Upper lobe of left lung (tissue), 6 donors: ENCODE data around the gene LRRC18. TPM values are rescaled to one million over a fixed set of nuclear protein-coding genes. Genes with fewer than 3 reads are reported as not detected.

Experiments used
- ATAC-seq, 2 donors: fragments of 200-7000 bp; cut with Tn5 transposase; one replicate each; pipeline ENCODE4 v1.9.1; 2022; ENCODE audit warnings: mild to moderate bottlenecking in 2 of 2, moderate library complexity in 2 of 2; ENCODE audit not compliant: low FRiP score in 2 of 2
- DNase-seq, 2 donors: peaks; one replicate each; pipeline ENCODE4 v3.0.0-alpha.2; 2019 to 2020
- H3K27ac ChIP-seq, 4 donors: fragments of 200-600 bp; sonication (generic); one replicate each; pipeline ENCODE4 v1.5.1; 2016 to 2019
- H3K27me3 ChIP-seq, 4 donors: fragments of 200-600 bp; sonication (generic); one replicate each; pipeline ENCODE4 v1.5.1; 2017 to 2019
- H3K36me3 ChIP-seq, 4 donors: fragments of 200-600 bp; sonication (generic); one replicate each; pipeline ENCODE4 v1.5.1; 2016 to 2019
- H3K4me1 ChIP-seq, 4 donors: fragments of 200-600 bp; sonication (generic); one replicate each; pipeline ENCODE4 v1.5.1; 2018 to 2019
- H3K4me3 ChIP-seq, 4 donors: fragments of 200-600 bp; sonication (generic); one replicate each; pipeline ENCODE4 v1.5.1; 2017 to 2019; ENCODE audit warnings: mild to moderate bottlenecking in 2 of 4, moderate library complexity in 1 of 4
- H3K9me3 ChIP-seq, 4 donors: fragments of 200-600 bp; sonication (generic); one replicate each; pipeline ENCODE4 v1.5.1; 2018 to 2019
- CTCF ChIP-seq, 6 experiments: fragments of 450-650 bp in 4 of 6; fragments of 200-600 bp in 2 of 6; sonication (generic) in 2 of 6; IDR thresholded peaks; one replicate each; pipeline ENCODE4 v1.5.1; 2016 to 2019; ENCODE audit warnings: antibody characterized with exemption in 6 of 6
- EP300 ChIP-seq, 4 donors: sonication (generic); formaldehyde crosslinking; IDR thresholded peaks; one replicate each; pipeline ENCODE4 v1.5.1; 2017; ENCODE audit warnings: antibody characterized with exemption in 4 of 4, control low read depth in 2 of 4
- POLR2A ChIP-seq, 4 donors: fragments of 450-650 bp; IDR thresholded peaks; one replicate each; pipeline ENCODE4 v1.5.1; 2016 to 2017; ENCODE audit warnings: antibody characterized with exemption in 4 of 4, mild to moderate bottlenecking in 2 of 4
- POLR2AphosphoS5 ChIP-seq, 2 donors: sonication (generic); formaldehyde crosslinking; IDR thresholded peaks; one replicate each; pipeline ENCODE4 v1.5.1; 2017; ENCODE audit warnings: antibody characterized with exemption in 2 of 2
- WGBS, 2 donors: methylation state at CpG; one replicate each; pipeline ENCODE4 v1.1.5; 2017 to 2018; 5-methylcytosine and 5-hydroxymethylcytosine counted together
- total RNA-seq, 6 donors: library from RNA; depleted of rRNA in 4 of 6; stranded (reverse); fragments of >200 nt in 4 of 6; gene quantifications; one replicate each; pipeline versions ENCODE4 v1.1.0 to v1.2.1, GENCODE V29; 2016 to 2021
- donor health status: DM: no; HTN: no; CAD: no; lungs with moderate emphysema.
- donor health status: DM: no; HTN: yes; CAD: no; lungs with severe emphysema.

LRRC18 gene
- total RNA-seq, 6 donors from 2014 or later = 0.43 to 13.6 (median 2.2) TPM; not detected in 1

- Histone ChIP-seq H3K36me3 (no peaks in the 10 kb centered on the region), H3K9me3 (no peaks in the 10 kb centered on the region), H3K4me3 (no peak overlapping the region), H3K4me1 (peaks cover 0 to 7% (median 0%) of the 10 kb centered on the region in 4 donors), H3K27ac (no peak overlapping the region), H3K27me3 (no peaks in the 10 kb centered on the region)
- DNase-seq = no peak
- no peak for TF ChIP-seq POLR2AphosphoS5 (IDR thresholded peaks at IDR 0.05)
- TF ChIP-seq CTCF (IDR thresholded peaks at IDR 0.05) = no peak
- no peak for TF ChIP-seq EP300 (IDR thresholded peaks at IDR 0.05)
- no peak for TF ChIP-seq POLR2A (IDR thresholded peaks at IDR 0.05)
- ATAC-seq = no peak
- WGBS, 2 donors = 76 to 91% methylated on average over 5 of the region's 5 CpGs
These were observed 38.7 kb upstream of the LRRC18 start for GRCh38 chr10:48978318-48978717.

- ATAC-seq (no peak), DNase-seq (peak in 1 of 2 donors; percentile 33)
- TF ChIP-seq EP300 (IDR thresholded peaks at IDR 0.05) = no peak
- peak in 2 of 6 experiments; percentile 20 to 23 for TF ChIP-seq CTCF (IDR thresholded peaks at IDR 0.05)
- H3K27me3 ChIP-seq = no peaks in the 10 kb centered on the region
- H3K36me3 ChIP-seq = no peaks in the 10 kb centered on the region
- no peaks in the 10 kb centered on the region for H3K9me3 ChIP-seq
- peaks cover 0 to 2% (median 0%) of the 10 kb centered on the region in 4 donors for H3K4me1 ChIP-seq
- no peak overlapping the region for H3K4me3 ChIP-seq
- no peak overlapping the region for H3K27ac ChIP-seq
These were observed 36.6 kb upstream of the LRRC18 start for GRCh38 chr10:48976196-48976595.

- Histone ChIP-seq H3K4me3 (no peak overlapping the region), H3K27ac (no peak overlapping the region), H3K4me1 (no peaks in the 10 kb centered on the region), H3K27me3 (no peaks in the 10 kb centered on the region), H3K9me3 (no peaks in the 10 kb centered on the region), H3K36me3 (no peaks in the 10 kb centered on the region)
- ATAC-seq (no peak), DNase-seq (peak in 1 of 2 donors; percentile 52)
- 94 to 95% methylated on average over 12 of the region's 12 CpGs for WGBS, 2 donors
- TF ChIP-seq EP300 (IDR thresholded peaks at IDR 0.05) (no peak), CTCF (IDR thresholded peaks at IDR 0.05) (no peak), POLR2AphosphoS5 (IDR thresholded peaks at IDR 0.05) (no peak), POLR2A (IDR thresholded peaks at IDR 0.05) (no peak)
These were observed 35.0 kb upstream of the LRRC18 start for GRCh38 chr10:48974510-48975156.

- H3K9me3 ChIP-seq = no peaks in the 10 kb centered on the region
- H3K27ac ChIP-seq = no peak overlapping the region
- H3K36me3 ChIP-seq = no peaks in the 10 kb centered on the region
- ATAC-seq = no peak
- no peak for DNase-seq
- 84 to 87% methylated on average over 5 of the region's 5 CpGs for WGBS, 2 donors
- no peaks in the 10 kb centered on the region for H3K27me3 ChIP-seq
- no peak for TF ChIP-seq EP300 (IDR thresholded peaks at IDR 0.05)
- no peak for TF ChIP-seq POLR2AphosphoS5 (IDR thresholded peaks at IDR 0.05)
- TF ChIP-seq CTCF (IDR thresholded peaks at IDR 0.05) = no peak
- no peaks in the 10 kb centered on the region for H3K4me1 ChIP-seq
- H3K4me3 ChIP-seq = no peak overlapping the region
These were observed 33.4 kb upstream of the LRRC18 start for GRCh38 chr10:48973065-48973464.

- no peak for DNase-seq
- H3K9me3 ChIP-seq = no peaks in the 10 kb centered on the region
- TF ChIP-seq POLR2AphosphoS5 (IDR thresholded peaks at IDR 0.05) = no peak
- TF ChIP-seq CTCF (IDR thresholded peaks at IDR 0.05) = no peak
- TF ChIP-seq EP300 (IDR thresholded peaks at IDR 0.05) = no peak
- TF ChIP-seq POLR2A (IDR thresholded peaks at IDR 0.05) = no peak
- no peak overlapping the region for H3K4me3 ChIP-seq
- no peak for ATAC-seq
- no peaks in the 10 kb centered on the region for H3K36me3 ChIP-seq
- no peaks in the 10 kb centered on the region for H3K4me1 ChIP-seq
- 85 to 88% methylated on average over 4 of the region's 4 CpGs for WGBS, 2 donors
- no peak overlapping the region for H3K27ac ChIP-seq
- H3K27me3 ChIP-seq = no peaks in the 10 kb centered on the region
These were observed 31.0 kb upstream of the LRRC18 start for GRCh38 chr10:48970654-48971053.
